GM21528 (cell line): ENCODE measurements around the gene BMERB1.
"Not testable (repeated sequence)": the region's sequence is repeated elsewhere in the genome, so short reads cannot be mapped to it uniquely, and the experiment has no call there.

ENCODE experiments used
- ATAC-seq: cut with Tn5 transposase; IDR thresholded peaks from one replicate; pipeline ENCODE4 v1.9.1; 2021; ENCODE audit warnings: mild to moderate bottlenecking, moderate library complexity; ENCODE audit not compliant: unreplicated experiment, low FRiP score

Gene BMERB1

DNA sequence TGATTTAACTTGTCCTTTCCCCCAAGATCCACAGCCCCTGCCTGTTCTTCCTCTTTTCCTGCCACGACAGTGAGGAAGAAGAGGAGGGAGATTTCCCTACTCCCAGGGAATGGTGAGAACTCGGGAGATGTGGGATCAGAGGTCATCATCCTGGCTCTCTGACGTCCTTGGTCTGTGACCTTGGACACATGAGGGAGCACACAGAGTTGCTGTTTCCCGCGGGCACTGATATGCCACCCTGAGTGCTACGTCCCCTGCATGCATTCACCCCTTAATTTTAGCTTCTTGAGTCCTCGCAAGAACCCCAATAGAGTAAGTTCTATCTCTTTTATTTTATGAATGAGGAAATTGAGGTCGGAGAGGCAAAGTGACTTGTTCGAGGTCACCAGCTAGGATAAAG lies 85.4 kb downstream of the BMERB1 start:
- ATAC-seq: no peak

GRCh38 chr16:15521390-15521757 lies 87.0 kb downstream of the BMERB1 start:
- ATAC-seq: no peak

DNA sequence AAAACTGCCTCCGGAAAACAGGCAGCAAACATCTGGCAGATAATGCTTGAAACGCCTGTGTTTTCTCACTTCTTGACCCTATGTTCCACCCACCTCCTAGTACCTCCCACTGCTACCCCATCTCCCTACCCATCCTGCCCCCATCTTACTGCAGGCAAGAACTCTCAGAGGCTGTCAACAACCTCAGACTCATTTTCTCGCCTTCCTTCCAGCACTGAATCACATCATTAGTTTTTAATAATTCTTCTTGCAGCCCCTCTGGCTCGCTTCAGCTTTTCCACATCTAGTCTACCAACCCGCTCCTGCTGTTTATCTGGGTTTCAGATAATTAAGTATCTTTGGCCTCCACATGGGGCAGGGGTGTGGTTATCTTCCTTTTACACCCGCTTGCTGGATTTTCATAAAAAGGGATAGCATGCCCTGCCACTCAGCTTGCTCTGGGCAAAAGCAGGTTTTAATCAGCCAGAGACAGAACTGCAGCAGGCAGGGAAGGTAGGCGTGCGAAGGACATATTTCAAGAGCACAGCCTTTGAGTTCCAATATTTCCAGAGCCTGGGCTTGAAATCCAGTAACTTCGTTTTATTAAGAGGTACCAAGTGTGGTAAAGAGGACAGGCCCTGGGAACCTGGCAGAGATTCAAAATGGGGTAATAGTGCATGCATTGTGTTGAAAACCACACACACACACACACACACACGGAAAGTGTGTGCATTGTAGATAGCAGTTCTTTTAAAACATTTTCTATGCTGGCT lies 87.5 kb downstream of the BMERB1 start:
- ATAC-seq: no peak

DNA sequence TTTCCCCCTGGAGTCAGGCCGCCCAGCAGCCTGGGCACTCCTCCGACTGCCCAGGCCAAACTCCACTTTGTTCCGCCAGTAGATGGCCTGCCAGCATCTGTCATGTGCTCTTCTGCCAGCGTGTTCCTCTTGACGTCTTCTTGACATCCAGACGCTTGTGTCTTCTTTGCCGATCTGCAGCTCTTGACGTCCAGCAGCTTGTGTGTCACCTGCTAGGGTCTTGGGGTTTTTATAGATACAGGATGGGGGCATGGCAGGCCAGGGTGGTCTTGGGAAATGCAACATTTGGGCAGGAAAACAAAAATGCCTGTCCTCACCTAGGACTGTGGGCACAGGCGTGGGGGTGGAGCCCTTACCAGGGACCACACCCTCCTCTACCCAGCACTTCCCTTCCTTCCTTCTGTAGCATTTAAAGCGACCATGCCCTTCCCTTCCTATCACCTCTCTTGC lies 88.7 kb downstream of the BMERB1 start:
- no peak for ATAC-seq

DNA sequence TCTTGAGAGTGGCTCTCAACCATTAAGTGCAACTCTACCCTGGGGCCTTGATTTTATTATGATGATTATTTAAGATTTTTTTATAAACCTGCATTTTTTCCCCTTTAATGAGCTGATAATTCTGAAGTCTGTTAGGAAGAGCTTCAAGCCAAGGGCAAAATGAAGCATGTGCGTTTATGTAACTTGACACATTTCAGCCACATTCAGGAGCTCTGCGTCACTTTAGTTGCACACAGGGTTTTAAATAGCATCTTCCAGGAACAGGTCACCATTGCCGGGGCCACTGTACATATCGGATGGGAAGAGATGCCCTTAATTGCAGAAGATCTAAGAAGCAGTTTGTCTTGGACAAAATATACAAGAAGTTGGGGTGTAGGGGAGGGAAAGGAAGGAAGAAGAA lies 89.6 kb downstream of the BMERB1 start:
- ATAC-seq: no peak

- no peak for ATAC-seq
Observed at GRCh38 chr16:15524966-15525365, 90.6 kb downstream of the BMERB1 start.

- no peak for ATAC-seq
Observed at GRCh38 chr16:15526097-15526496, 91.7 kb downstream of the BMERB1 start.

GRCh38 chr16:15526731-15527130 lies 92.3 kb downstream of the BMERB1 start:
- no peak for ATAC-seq

DNA sequence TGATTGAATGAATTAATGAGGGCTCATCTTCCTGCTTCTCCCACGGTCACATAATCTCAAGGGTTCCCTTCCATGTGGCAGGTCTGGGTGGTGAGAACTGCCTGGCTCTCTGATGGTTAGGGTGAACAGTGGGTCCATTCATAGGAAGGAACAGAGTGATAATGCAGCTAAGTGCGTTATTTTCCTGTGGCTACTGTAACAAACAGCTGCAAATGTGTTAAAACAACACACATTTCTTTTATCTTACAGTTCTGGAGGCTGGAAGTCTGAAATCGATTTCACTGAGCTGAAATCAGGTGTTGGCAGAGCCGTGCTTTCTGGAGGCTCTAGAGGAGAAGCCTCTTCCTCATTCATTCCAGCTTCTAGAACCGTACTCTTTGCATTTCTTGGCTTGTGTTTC lies 95.3 kb downstream of the BMERB1 start:
- ATAC-seq: no peak

DNA sequence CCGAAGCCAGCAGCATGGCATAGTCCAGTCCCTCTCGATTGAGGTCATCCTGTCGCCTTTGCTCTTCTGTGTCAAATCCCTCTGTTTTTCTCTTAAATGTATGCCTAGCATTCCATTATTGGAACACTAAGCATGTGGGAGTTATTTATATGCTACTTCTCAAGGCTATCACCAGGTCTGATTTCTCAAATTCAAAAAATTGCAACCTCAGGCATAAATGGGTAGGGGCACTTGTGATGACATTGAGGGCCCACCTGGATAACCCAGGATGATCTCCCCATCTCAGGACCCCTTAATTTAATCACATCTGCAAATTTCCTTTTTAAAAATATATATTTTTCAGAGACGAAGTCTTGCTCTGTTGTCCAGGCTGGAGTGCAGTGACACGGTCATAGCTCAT lies 95.7 kb downstream of the BMERB1 start:
- no peak for ATAC-seq

DNA sequence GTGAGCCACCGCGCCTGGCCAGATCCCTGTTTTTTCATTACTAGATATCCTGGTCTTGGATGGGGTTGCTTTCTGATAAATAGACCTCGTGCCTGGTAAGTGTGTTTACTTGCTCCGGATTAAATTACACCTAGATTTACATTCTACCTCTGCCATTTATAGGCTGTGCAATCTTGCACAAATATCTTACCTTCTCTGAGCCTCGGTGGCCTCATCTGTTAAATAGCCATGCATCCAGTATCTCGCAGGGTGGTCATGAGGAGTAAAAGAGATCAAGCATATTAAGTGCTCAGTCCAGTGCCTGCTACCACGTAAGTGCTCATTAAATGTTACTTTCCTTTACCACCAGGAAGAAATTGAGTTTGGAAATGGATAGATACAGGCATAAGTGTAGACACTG lies 98.4 kb downstream of the BMERB1 start:
- no peak for ATAC-seq

DNA sequence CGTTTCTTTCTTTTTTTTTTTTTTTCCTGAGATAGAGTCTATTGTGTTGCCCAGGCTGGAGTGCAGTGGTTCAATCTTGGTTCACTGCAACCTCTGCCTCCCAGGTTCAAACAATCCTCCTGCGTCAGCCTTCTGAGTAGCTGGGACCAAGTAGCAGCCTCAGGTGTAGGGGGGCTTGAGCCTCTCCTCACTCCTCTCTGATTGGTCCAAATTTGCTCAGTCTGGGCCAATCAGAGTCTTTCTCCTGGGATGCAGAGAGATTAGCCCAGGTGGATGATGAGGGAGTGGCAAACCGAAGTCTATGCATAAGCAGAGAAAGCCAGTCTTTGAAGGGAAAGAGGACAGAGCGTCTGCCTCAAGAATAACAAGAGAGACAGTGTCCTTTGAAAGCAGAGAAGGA lies 99.0 kb downstream of the BMERB1 start:
- no peak for ATAC-seq

GRCh38 chr16:15535772-15536171 lies 101.4 kb downstream of the BMERB1 start:
- no peak for ATAC-seq

DNA sequence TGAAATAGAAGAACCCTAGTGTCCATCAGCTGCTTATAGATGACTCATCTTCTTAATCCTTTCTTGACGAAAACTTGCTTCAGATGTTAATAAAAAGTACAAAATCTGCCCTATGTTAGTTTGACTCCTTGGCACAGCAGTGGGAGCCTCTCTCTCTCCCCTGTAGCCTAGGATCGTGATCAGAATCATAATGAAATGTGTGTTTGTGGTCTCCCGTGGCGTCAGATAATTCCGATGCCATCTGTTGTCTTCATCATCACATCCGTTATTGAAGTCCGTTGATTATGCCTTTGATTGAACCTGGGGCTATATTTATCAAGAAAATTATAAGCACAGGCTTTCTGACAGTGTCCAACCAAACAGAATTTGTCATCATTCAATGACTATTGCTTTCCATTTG lies 102.5 kb downstream of the BMERB1 start:
- ATAC-seq: no peak

GRCh38 chr16:15538507-15538906 lies 104.1 kb downstream of the BMERB1 start:
- no peak for ATAC-seq

GRCh38 chr16:15539197-15539596 lies 104.8 kb downstream of the BMERB1 start:
- no peak for ATAC-seq

DNA sequence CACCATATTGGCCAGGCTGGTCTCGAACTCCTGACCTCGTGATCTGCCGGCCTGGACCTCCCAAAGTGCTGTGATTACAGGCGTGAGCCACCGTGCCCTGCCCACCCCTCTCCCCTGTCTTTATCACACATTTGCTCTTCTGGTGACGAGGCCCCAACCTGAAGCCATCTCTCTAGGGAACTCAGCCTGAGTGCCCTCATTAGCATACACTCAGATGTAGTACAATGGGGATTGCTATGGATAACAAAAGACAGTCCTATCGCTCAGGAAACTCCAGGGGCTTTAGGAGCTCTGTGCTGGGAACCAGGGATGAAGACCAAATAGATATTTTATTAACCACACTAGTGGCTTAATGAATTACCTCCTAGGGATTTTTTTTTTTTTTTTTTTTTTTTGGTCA lies 107.9 kb downstream of the BMERB1 start:
- no peak for ATAC-seq

DNA sequence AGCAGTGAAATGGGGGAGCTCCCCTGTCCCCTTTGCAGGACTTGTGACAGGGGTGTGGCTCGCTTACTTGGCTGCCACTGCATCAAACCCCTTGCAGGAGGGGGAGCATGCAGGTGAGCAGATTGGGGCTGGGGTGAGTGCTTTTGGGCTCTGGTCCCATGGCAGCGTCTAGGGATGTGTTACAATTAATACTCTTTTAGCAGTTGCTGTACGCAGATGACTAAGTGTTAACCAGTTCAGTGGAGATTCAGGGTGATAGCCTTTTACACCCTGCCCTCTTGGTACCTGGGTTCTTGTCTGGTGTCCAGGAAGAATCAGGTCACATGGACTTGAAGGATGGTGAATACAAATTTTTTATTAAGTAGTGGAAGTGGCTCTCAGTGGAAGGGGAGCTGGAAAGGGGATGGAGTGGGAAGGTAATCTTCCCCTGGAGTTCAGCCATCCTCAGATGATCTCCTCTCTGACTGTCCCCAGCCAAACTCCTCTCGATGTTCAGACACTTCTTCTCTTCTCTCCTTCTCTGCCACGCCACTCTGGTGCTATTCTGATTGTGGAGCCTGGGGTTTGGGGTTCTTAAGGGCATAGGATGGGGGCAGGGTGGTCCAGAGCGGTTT lies 108.5 kb downstream of the BMERB1 start:
- no peak for ATAC-seq

GRCh38 chr16:15544405-15544804 lies 110.0 kb downstream of the BMERB1 start:
- ATAC-seq: no peak

GRCh38 chr16:15545544-15545943 lies 111.2 kb downstream of the BMERB1 start:
- no peak for ATAC-seq

DNA sequence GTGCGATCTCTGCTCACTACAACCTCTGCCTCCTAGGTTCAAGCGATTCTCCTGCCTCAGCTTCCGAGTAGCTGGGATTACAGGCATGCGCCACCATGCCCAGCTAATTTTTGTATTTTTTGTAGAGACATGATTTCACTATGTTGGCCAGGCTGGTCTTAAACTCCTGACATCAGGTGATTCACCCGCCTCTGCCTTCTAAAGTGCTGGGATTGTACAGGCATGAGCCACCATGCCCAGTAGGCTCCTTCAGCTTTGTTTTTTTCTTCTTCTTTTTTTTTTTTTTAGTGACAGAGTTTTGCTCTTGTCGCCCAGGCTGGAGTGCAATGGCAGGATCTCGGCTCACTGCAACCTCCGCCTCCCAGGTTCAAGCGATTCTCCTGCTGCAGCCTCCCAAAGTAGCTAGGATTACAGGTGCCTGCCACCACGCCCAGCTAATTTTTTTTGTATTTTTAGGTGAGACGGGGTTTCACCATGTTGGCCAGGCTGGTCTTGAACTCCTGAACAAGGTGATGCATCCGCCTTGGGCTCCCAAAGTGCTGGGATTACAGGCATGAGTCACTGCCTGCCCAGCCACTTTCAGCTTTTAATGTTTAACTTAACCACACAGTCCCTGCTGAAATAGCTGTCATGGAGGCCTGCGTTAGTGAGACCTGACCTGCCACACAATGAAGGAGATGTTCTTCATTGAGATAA lies 112.8 kb downstream of the BMERB1 start:
- not testable (repeated sequence) for ATAC-seq

DNA sequence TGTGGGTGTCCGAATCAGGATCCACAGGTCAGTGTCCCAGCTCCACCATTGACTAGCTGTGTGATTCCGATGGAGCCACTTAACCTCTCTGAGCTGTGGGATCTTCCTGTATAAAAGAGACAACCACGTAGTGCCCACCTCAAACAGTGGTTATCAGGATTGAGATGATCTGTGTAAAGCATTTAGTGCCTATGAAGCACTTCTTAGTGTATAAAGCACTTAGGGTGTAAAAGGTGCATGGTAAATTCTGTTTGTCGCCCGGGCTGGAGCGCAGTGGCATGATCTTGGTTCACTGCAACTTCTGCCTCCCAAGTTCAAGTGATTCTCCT lies 113.3 kb downstream of the BMERB1 start:
- no peak for ATAC-seq
